GM18951 (cell line): Measurements from ENCODE around the gene GTF2H2C.
"Not testable (repeated sequence)": the region's sequence is repeated elsewhere in the genome, so short reads cannot be mapped to it uniquely, and the experiment has no call there.

Source experiments
- POLR2A ChIP-seq: IDR thresholded peaks from 4 replicates; pipeline ENCODE4 v1.6.1; 2011; ENCODE audit warnings: mild to moderate bottlenecking; ENCODE audit not compliant: insufficient read length, insufficient read depth; ENCODE audit errors: extremely low read depth
- in situ Hi-C: fragments of 300-500 bp; cut with MboI; formaldehyde crosslinking; loops from one replicate; pipeline ENCODE4 v1.12.0; 2022; ENCODE audit warnings: low sequenced_read_pairs, mixed read lengths, inconsistent platforms; ENCODE audit not compliant: unreplicated experiment

GTF2H2C gene

GRCh38 chr5:69530561-69531405, 29.2 kb upstream of the GTF2H2C start:
- in situ Hi-C loops: loop anchor here (10.0 kb wide), 1 partner anchor 1564 kb away; no protein-coding TSS in a partner anchor
- no peak for TF ChIP-seq POLR2A

GRCh38 chr5:69531406-69531801, 28.6 kb upstream of the GTF2H2C start:
- in situ Hi-C loops: loop anchor here (10.0 kb wide), 1 partner anchor 1563 kb away; no protein-coding TSS in a partner anchor
- no peak for TF ChIP-seq POLR2A

GRCh38 chr5:69537911-69538310, 22.1 kb upstream of the GTF2H2C start:
- in situ Hi-C loops: loop anchor here (10.0 kb wide), 1 partner anchor 1557 kb away; no protein-coding TSS in a partner anchor

- in situ Hi-C loops: loop anchor here (10.0 kb wide), 1 partner anchor 1556 kb away; no protein-coding TSS in a partner anchor
Measured at GRCh38 chr5:69538735-69539134, 21.3 kb upstream of the GTF2H2C start.

DNA sequence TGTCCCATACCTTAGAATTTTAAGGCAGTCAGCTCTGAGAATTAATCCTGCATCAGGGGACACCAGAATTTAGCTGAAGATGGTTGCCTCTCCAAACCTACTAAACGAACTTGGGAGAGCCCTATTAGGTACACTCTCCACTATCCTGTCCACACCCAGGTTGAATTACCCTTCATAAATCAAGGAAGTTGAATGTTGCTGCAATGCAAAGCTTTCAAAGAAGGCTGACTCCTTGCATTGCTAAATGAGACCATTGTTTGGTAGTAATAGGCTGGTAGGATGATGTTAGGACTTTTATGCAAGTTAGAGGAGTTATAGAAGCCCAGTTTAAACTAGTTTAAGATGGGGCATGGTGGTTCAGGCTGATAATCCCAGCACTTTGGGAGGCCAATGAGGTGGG, 18.6 kb upstream of the GTF2H2C start:
- in situ Hi-C loops: not testable (repeated sequence)

DNA sequence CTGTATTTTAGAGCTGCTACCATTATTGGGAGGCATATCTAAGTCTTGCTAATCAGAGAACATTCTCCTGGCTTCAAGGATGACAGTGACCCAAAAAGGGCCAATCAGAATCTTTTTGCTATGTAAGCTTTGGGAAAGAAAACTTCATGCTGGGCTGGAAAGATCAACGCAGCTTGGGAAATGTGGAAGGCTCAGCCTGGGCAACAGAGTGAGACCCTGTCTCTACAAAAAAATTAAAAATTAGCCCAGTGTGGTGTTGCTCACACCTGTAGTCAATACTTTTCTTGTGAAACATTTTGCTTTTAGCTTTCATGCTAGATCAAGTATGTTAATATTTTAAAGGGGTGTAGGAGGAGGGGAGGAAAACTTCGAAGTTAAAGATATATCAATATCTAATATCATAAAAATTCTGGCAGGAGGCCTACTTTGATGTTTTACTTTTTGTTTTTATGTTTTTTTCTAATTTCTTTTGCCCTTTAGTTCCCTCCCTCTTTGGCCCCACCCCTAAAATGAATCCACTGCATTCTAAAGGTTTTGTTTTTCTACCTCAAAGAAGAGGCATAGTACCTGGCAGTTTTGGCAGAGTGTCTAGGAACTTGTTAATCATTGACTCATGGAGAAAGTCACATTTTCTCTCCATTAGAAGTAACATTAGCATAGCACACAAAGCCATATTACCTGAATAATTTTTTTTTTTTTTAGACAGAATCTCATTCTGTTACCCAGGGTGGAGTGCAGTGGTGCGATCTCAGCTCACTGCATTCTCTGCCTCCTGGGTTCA, 17.0 kb upstream of the GTF2H2C start:
- in situ Hi-C loops: not testable (repeated sequence)

DNA sequence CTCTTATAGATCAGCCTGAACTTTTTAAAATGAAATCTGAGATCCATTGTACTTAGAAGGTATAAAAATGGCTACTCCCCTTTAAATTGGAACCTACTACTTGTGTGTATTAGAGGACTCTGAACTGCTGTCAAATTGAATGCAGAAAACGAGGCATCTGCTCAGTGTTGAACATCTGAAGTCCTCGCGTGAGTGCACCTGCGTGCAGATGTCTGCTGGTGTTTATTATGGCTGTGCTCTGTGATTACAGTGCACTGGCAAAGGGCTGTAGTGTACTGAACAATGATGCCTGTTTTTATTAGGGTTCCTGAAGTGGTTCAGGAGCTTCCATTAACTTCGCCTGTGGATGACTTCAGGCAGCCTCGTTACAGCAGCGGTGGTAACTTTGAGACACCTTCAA, 15.4 kb upstream of the GTF2H2C start:
- in situ Hi-C loops: not testable (repeated sequence)

DNA sequence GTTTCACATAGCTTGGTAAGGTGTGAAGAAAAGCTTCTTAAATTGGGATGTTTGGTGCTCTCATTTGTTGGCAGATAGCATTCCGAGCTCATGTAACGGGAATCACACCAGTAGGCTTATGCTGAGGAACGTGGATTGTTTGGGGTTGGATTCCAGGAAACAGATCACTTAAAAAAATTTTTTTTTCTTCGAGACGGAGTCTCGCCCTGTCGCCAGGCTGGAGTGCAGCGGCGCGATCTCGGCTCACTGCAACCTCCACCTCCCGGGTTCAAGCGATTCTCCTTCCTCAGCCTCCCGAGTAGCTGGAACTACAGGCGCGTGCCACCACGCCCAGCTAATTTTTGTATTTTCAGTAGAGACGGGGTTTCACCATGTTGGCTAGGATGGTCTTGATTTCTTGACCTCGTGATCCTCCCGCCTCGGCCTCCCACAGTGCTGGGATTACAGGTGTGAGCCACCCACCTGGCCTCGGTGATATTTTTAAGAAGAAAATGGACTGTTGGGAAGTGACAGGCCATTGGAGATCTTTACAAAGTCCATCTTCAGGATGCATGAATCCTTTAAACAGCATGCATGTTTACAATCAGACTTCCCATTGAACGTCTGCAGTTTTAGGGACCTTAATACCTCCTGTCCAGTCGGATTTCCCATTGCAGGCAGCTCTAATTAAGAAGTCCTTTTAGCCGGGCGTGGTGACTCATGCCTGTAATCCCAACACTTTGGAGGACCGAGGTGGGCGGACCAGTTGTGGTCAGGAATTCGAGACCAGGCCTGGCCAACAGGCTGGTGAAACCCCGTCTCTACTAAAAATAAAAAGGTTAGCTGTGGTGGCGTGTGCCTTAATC, 818 bp downstream of the GTF2H2C start:
- in situ Hi-C loops: not testable (repeated sequence)

DNA sequence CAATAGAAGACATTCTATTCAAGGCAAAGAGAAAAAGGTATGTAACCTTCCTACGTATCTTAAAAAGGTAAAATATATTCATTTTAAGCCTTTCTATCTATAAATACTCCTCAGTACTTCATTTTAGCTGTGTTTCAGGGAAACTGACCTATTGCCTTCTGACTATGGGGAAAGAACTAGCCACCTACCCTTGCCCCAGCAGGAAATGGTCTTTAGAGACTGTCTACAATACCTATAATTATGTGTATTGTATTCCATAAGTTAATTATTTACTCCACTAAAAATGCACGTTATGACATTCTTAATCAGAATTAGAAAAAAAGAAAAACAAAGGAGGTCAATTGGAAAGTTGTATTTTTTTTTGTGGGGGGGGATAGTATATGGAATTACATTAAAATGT, 6.2 kb downstream of the GTF2H2C start:
- in situ Hi-C loops: not testable (repeated sequence)

GRCh38 chr5:69568072-69568471, 8.1 kb downstream of the GTF2H2C start:
- in situ Hi-C loops: not testable (repeated sequence)

GRCh38 chr5:69583356-69583755, 23.4 kb downstream of the GTF2H2C start:
- in situ Hi-C loops: not testable (repeated sequence)

- in situ Hi-C loops: not testable (repeated sequence)
Measured at GRCh38 chr5:69596114-69596840, 36.3 kb downstream of the GTF2H2C start.

DNA sequence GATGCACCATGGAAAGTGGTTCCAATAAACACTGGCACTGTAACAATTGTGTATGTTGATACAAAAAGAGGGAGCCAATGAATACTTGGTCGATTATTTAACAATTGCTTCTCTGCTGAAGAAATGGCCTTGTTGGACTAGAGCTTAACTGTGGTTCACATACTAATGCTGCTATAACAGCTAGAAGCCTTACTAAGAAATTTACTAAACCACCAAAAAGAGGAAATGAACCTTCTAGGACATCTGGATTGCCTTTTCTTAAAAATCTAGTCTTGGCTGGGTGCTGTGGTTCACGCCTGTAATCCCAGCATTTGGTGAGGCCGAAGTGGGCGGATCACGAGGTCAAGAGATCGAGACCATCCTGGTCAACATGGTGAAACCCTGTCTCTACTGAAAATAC, 42.0 kb downstream of the GTF2H2C start:
- in situ Hi-C loops: not testable (repeated sequence)

GRCh38 chr5:69606839-69607238, 46.8 kb downstream of the GTF2H2C start:
- in situ Hi-C loops: not testable (repeated sequence)

DNA sequence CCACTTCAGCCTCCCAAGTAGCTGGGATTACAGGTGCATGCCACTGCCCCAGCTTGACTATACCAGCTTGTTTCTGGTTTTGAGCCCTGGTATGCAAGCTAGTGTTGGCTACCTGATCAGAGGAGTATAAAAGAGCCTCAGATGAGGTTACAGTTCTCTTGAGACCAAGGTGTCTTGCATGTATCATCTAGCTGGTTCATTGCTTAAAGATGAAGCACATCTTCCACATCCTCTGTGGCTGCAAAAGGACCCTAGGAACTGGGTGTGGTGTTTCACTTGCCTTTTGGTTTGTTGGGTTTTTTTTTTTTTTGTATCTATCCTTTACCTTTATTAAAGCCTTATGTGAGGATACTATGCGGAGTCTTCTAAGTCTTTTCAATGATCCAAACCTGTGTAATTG, 47.8 kb downstream of the GTF2H2C start:
- in situ Hi-C loops: not testable (repeated sequence)

DNA sequence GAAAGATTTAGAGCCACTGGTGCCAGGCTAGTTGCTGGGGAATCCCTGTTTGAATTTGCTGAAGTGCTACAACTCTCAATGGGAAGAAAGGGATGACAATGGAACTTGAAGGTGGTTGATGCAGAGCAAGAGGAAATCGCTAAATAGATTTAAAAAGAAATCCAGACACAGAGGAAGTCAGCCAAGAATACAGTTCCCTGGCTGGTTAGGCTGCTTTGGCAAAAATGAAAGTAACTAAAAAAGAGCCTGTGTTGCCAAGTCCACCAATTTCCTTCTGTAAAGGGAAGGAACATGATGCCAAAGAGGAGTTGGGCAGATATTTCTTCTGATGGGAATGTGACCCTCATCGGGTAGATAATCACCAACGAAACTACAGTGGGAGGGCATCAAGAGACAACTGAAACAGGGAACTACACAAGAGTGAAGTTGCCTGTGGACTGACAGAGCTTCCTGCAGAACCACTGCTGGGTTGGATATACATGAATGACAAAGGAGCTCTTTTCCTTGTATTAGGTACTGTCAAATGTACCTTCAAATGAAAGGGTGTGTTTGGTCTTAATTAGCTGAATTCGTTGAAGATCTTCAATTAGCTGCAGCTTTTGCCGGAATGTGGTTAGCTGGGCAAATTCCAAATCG, 49.0 kb downstream of the GTF2H2C start:
- in situ Hi-C loops: not testable (repeated sequence)

- in situ Hi-C loops: not testable (repeated sequence)
Measured at GRCh38 chr5:69614843-69615242, 54.9 kb downstream of the GTF2H2C start.

DNA sequence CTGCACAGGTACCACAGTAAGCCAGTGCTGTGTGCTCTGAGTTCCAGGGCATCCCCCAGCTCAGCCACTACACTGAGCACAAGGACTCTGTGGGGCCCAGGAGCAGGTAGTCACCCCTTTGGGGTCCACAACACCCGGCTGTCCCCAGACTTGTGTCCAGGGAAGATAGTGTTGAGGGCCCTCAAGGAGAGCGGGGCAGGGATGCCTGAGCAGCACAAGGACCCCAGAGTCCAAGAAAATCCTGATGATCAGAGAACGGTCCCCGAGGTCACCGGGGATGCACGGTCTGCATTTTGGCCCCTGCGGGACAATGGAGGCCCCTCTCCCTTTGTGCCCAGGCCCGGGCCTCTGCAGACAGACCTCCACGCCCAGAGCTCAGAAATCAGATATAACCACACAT, 71.9 kb downstream of the GTF2H2C start:
- in situ Hi-C loops: not testable (repeated sequence)
